ENCODE measurements around the gene LGALS9C.
"Not testable (repeated sequence)": the region's sequence is repeated elsewhere in the genome, so short reads cannot be mapped to it uniquely, and the experiment has no call there.

The LGALS9C gene

DNA sequence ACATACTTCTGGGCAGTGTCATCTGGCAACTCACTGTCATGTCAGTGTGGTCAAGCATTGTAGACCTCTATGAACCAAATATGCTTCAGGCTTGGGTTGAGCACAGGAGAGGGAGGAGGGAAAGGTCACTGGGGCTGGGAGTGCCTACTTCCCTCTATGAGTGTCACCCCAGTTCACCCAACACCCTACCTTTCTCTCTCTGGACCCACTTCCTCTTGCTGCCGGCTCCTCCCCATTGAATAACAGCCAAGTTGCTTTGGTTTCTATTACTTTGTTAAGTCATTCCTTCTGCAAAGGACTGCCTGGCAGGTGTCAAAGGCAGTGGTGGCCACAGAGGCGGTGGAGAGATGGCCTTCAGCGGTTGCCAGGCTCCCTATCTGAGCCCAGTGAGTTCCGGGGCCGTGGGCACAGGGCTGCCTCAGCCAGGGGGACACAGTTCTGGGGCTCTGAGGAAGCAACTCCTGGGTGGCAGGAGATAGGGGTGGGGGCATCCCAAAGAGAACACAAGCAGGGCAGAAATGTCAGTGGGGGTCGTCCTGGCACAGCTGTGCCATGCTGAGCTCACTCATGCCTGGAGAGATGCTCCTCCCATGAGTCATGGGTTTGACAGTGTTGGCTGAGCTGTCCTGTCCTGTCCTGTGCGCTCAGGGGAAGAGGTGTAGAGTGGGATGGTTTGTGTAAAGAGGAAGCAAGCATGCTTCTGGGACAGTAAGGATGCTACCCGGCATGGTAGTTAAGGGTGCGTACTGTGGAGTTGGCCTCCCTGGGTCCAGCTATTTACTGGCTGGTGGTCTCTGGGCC is at the start of gene LGALS9C:
Gene LGALS9C, plus strand, starts transcription at position 282 of the 801 bp plus-strand sequence. Its CDS starts 66 bp downstream, at position 348.
- not testable (repeated sequence) for H3K27ac Mint-ChIP-seq, H3K9me3 Mint-ChIP-seq, H3K27me3 Mint-ChIP-seq, H3K4me1 Mint-ChIP-seq
- H3K4me3 Mint-ChIP-seq = peak within 1 kb of the TSS in 1 of 2 donors; percentile 67
- peak; percentile 64 for ATAC-seq
- peak; percentile 2 to 8 for DNase-seq

DNA sequence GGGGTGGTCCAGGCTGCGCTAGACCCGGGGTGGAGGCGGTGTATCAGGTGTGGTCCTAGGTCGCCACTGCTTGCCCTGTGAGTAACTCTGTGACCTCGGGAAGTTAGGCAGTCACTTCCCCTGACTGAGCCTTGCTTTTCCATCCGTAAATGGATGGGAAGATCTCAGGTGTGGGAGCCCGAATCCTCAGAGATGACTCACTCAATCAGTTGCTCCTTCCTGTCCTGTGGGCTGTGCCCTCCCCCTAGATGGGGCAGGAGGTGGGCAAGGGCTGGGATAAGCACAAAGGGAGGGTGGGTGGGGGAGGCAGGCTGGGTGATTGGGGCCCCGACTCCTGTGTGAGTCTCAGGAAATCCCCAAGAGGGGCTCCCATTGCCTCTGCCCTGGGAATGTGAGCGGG is 44.4 kb upstream of the LGALS9C start:
- H3K4me1 Mint-ChIP-seq, DNase-seq, H3K27ac Mint-ChIP-seq, H3K9me3 Mint-ChIP-seq, ATAC-seq, H3K4me3 Mint-ChIP-seq, H3K27me3 Mint-ChIP-seq: not testable (repeated sequence)

DNA sequence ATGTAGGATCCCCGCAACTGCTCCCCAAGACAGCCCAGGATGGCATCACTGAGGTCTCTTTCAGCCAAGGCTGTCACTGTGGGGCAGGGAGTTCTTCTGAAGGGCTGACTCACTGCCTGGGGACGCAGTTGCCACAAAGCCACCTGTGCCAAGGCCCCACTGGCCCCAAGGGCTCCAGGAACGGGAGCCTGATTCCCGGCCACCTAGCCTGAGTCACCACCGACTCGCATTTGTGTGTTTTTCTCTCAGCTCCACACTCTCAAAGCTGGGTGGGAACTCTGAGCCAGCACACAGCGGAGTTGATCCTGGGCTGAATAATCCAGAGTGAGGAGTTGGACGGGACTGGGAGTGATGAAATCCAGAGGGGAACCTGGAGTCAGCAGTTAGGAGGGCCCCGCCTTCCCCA is 37.1 kb upstream of the LGALS9C start:
- not testable (repeated sequence) for H3K9me3 Mint-ChIP-seq, H3K27me3 Mint-ChIP-seq, H3K27ac Mint-ChIP-seq, ATAC-seq, H3K4me1 Mint-ChIP-seq, H3K4me3 Mint-ChIP-seq, DNase-seq

DNA sequence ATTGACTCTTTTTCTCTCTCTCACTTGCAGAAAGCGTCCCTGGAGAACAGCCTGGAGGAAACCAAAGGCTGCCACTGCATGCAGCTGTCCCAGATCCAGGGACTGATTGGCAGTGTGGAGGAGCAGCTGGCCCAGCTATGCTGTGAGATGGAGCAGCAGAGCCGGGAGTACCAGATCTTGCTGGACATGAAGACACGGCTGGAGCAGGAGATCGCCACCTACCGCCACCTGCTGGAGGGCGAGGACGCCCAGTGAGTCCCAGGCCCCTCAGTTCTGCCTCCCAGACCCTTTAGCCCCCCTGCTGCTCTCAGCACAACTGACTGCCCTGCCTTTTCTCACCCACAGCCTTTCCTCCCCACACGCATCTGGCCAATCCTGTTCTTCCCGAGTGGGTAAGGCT is 34.5 kb upstream of the LGALS9C start:
- H3K27ac Mint-ChIP-seq, H3K4me1 Mint-ChIP-seq, ATAC-seq, H3K27me3 Mint-ChIP-seq, H3K9me3 Mint-ChIP-seq, DNase-seq, H3K4me3 Mint-ChIP-seq: not testable (repeated sequence)

DNA sequence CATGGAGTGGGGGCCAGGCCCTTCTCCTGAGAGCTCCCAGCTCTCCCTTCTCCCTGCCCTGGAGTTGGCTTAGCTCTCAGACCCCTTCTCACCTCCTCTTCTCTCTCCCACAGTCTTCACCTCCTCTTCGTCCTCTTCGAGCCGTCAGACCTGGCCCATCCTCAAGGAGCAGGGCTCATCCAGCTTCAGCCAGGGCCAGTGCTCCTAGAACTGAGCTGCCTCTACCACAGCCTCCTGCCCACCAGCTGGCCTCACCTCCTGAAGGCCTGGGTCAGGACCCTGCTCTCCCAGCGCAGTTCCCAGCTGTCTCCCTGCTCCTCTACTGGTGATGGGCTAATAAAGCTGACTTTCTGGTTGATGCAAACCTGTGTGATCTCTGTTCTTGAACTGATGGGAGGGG is 34.1 kb upstream of the LGALS9C start:
- H3K27ac Mint-ChIP-seq, H3K27me3 Mint-ChIP-seq, ATAC-seq, H3K4me3 Mint-ChIP-seq, H3K4me1 Mint-ChIP-seq, DNase-seq, H3K9me3 Mint-ChIP-seq: not testable (repeated sequence)

DNA sequence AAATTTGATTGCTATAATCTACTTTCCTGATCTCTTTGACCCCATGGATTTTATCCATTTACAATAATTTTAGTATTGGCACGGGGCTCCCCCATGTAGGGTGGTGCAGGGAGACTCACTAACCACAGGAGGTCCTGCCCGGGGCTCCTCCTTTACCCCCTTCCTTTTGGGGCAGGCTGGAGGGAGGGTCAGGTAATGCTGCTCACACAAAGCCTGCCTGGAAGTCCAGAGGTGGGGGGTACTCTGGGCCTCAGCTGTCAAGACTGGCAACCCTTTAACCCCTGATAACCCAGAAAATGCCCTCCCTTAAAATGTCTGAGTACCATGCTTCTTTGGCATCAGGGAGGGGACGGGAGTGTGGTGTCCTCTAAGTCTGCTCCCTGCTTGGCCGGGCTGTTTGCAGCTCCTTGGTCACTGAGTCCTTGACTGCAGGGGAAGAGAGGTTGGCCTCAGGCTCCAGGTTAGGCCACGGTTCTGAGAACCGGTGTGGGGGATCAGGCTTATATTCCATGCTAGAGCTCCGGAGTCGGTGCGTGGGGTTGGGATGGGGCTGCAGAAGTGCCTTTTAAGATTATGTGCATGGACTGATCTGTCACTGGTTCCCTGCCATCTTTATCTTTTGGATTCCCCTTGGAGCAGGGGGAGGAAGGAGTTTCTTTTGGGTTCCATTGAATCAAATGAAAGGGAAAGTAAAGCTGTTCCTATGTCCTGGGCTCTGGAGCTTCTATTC is 28.9 kb upstream of the LGALS9C start:
- not testable (repeated sequence) for ATAC-seq, H3K9me3 Mint-ChIP-seq, H3K4me1 Mint-ChIP-seq, DNase-seq, H3K27ac Mint-ChIP-seq, H3K27me3 Mint-ChIP-seq, H3K4me3 Mint-ChIP-seq

DNA sequence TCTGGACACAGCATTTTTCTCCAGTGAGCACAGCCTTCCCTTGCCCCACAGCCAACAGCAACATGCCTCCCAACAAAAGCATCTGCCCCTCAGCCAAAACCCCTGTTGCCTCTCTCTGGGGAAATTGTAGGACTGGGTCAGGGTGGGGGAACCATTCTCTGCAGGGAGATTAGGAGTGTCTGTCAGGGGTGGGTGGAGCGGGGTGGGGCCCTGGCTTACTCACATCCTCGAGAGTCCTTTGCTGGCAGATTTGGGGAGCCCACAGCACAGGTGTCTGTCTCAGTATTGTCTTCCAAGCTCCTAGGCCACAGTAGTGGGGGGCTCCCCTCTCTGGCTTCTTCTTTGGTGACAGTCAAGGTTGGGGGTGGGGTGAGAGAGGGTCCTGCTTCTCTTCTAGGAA is 28.3 kb upstream of the LGALS9C start:
- not testable (repeated sequence) for H3K4me3 Mint-ChIP-seq, DNase-seq, H3K9me3 Mint-ChIP-seq, H3K4me1 Mint-ChIP-seq, ATAC-seq, H3K27me3 Mint-ChIP-seq, H3K27ac Mint-ChIP-seq

DNA sequence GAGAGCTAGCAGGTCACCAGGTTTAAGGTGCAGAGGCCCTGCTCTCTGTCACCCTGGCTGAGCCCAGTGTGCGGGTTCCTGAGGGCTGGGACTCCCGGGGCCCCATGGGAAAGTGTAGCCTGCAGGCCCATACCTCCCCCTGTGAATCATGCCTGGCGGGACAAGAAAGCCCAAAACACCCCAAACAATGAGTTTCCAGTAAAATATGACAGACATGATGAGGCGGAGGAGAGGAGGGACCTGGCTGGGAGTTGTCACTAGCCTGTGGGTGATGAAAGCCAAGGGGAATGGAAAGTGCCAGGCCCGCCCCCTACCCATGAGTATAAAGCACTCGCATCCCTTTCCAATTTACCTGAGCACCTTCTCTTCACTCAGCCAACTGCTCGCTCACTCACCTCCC is 26.8 kb upstream of the LGALS9C start:
- not testable (repeated sequence) for H3K4me3 Mint-ChIP-seq, H3K27ac Mint-ChIP-seq, DNase-seq, ATAC-seq, H3K4me1 Mint-ChIP-seq, H3K27me3 Mint-ChIP-seq, H3K9me3 Mint-ChIP-seq

DNA sequence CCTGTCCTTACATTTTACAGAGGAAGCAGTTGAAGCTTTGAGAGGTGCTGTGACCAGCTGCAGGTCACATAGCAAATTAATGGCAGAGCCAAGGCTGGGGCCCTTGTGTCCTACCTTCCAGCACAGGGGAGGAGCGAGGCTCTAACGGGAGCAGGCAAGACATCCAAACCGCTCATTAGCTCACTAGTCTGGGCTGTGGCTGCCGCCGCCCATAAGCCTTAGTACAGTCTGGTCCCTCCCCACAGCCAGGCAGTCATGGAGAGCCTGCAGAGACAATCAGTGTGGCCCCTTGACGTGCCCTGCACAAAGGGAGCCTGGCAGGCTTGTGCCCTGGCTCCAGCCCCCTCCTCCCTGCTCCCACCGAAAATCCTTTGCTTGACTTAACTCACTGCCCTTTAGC is 25.6 kb upstream of the LGALS9C start:
- H3K9me3 Mint-ChIP-seq, H3K27me3 Mint-ChIP-seq, DNase-seq, H3K27ac Mint-ChIP-seq, H3K4me1 Mint-ChIP-seq, ATAC-seq, H3K4me3 Mint-ChIP-seq: not testable (repeated sequence)

DNA sequence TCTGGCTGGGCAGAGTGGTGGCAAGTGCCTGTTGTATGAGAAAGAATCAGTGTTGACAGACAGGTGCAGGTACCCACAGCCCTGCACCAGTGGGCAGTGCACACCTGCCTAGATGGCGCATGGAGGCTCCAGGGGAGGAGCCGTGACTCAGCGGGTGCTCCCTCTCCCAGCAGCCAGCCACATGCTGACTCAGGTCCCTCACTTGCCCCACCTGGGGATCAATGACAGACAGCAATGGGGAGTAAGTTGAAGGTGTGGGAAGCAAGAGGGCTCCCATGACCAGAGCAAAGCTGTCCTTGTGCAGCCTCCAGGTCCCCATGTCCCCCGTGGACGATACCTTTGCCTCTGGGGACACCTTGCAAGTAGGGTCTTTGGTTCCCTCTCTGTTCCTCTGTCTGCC is 24.6 kb upstream of the LGALS9C start:
- ATAC-seq, H3K27ac Mint-ChIP-seq, H3K4me1 Mint-ChIP-seq, H3K27me3 Mint-ChIP-seq, DNase-seq, H3K9me3 Mint-ChIP-seq, H3K4me3 Mint-ChIP-seq: not testable (repeated sequence)

DNA sequence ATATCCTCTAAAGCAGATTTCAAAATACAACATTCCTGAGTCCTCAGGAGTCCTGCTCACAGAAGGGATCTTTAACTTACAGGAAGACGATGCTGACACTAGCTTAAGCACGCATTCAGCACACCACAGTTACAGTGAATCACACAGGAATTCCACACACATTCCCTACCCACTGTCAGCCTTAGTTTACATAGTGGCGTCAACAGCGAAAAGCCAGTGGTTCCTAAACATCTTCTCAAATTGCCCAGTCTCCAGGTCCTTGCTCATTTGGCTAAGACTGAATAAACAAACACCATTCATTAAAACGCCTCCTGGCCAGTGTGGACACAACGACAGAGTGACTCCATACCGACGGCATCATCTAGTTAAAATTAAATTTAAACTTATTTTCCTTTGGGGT is 17.6 kb upstream of the LGALS9C start:
- H3K9me3 Mint-ChIP-seq, H3K27ac Mint-ChIP-seq, ATAC-seq, H3K27me3 Mint-ChIP-seq, H3K4me1 Mint-ChIP-seq, H3K4me3 Mint-ChIP-seq, DNase-seq: not testable (repeated sequence)

DNA sequence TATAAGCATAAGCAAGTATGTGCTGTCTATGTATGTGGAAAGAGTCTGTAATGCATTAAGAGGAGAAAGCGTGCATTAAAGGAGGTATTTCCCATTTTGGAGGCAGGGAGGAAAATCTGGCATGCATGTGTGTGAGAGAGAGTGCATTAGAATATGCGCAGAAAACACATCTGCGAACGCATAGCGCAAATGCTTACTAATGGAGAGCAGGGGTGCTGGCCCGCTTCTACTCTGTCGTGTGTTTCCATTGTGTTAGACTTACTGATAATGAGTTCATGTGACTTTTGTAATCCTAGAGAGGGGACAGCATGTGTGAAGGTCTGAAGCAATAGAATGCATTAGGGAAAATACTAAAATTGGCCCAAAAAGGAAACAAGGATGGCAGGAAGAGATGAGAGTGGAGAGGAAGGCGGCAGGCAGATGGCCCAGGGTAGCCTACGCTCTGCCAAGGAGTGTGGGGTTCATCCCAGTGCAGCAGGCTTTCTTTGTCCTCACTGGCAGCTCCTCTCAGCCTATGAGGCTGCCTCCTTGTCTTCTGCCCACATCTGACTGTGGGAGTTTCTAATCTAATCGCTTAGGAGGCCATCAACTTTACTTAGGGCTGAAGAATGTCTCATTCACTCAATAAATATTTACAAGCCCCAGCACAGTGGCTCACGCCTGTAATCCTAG is 12.6 kb upstream of the LGALS9C start:
- H3K4me3 Mint-ChIP-seq, H3K27ac Mint-ChIP-seq, DNase-seq, H3K4me1 Mint-ChIP-seq, H3K9me3 Mint-ChIP-seq, H3K27me3 Mint-ChIP-seq, ATAC-seq: not testable (repeated sequence)

DNA sequence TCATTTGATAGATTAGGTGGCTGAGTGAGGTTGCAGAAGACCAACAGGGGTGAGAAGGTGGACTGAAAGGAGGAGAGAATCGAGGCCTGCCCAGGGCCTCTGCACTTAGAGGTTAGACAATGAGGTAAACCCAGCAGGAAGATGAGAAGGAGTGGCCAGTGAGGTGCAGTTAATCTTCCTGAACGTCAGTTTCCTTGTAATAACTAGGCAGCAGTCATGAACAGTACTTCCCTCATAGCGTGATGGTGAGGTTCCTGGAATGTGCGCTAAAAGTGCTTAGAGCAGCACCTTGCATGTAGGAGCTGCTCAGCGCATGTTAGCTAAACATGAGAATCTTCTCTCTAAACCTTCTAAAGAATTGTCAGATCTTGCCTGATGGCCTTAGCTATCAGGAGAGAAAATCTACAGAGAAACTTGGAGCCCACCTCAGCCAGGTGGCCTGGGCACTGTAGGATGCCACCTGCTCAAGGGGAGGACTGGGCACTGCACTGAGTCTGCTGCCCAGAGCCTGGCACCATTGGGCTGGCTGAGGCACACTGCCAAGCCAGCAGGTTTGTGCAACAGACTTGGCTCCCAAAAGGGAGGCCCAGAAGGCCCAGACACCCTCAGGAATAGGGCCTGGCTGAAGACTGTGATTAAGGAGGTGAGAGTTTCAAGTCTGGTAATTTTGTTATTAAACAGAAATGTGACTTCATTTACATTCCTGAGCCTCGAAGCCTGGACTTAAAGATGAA is 10.2 kb upstream of the LGALS9C start:
- not testable (repeated sequence) for H3K27ac Mint-ChIP-seq, H3K27me3 Mint-ChIP-seq, ATAC-seq, H3K4me3 Mint-ChIP-seq, H3K4me1 Mint-ChIP-seq, H3K9me3 Mint-ChIP-seq, DNase-seq

DNA sequence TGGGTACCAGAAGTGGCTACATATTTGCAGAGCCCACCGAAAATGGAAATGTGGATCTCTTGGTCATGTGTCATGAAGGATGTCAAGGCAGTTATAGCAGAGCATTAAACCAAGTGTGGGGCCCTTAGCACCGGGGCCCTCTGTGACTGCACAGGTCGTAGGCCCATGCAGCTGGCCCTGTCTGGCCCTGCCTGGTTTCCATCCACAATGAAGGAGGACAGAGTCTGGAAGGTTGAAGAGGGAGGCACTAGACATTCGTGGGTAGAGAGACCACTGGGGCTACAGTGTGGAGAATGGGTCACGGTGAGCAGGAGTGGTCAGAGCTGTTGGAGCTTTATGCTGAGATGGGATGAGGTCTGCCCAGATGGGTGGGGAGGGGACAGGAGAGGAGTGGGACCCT is 9.6 kb upstream of the LGALS9C start:
- not testable (repeated sequence) for ATAC-seq, H3K27ac Mint-ChIP-seq, DNase-seq, H3K4me1 Mint-ChIP-seq, H3K4me3 Mint-ChIP-seq, H3K9me3 Mint-ChIP-seq, H3K27me3 Mint-ChIP-seq

DNA sequence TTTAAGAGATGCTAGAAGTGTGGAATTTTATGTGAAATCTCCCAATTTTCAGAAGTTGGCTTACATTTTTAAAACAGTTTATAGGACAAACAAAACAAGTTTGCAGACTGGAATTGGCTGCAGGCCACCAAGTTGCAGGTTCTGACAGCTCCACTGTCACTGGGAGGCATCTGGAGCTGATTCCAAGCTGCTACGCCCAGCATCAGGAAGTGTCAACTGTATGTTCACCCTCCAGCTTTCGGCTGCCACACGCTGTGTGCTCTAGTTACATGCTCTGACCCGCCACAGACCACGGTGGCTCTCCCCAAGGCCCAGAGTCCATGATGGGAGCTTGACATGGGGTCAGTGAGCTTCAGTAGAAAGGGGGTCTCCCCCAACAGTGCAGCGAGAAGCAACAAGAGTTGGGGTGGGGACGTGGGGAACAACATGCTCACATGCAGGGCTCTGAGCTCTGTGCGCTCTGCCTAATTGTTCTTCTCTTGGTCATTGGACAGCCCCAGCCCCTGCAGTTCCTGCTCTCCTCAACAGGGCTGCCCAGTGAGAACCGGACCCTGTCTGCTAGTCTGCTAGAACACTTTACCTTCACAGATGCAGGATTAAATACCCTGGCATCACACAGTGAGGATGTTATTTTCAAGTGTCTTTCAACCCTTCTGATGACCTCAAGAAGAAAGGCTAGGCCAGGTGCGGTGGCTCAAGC is 8.0 kb upstream of the LGALS9C start:
- not testable (repeated sequence) for DNase-seq, H3K27me3 Mint-ChIP-seq, H3K9me3 Mint-ChIP-seq, ATAC-seq, H3K4me1 Mint-ChIP-seq, H3K27ac Mint-ChIP-seq, H3K4me3 Mint-ChIP-seq

Measured in stimulated activated naive CD8-positive, alpha-beta T cell treated with anti-CD3 and anti-CD28 coated beads, Interleukin-15, amount 100 ng/mL, for 72 hours (primary cell).